Rectal smooth muscle tissue (tissue), 1 donor: Measurements from ENCODE around the gene NKAIN4.
"Not testable (repeated sequence)": the region's sequence is repeated elsewhere in the genome, so short reads cannot be mapped to it uniquely, and the experiment has no call there.

Experiments used
- H3K27ac ChIP-seq: one replicate; pipeline ENCODE4 v1.7.0; 2013; ENCODE audit warnings: low read depth, low read length, inconsistent platforms
- H3K27me3 ChIP-seq: one replicate; pipeline ENCODE4 v1.7.0; 2013; ENCODE audit warnings: low read length; ENCODE audit not compliant: control insufficient read depth, insufficient read depth
- H3K36me3 ChIP-seq: one replicate; pipeline ENCODE4 v1.7.0; 2013; ENCODE audit warnings: low read length; ENCODE audit not compliant: control insufficient read depth, insufficient read depth
- H3K4me1 ChIP-seq: one replicate; pipeline ENCODE4 v1.7.0; 2013; ENCODE audit warnings: low read length; ENCODE audit not compliant: control insufficient read depth, insufficient read depth
- H3K4me3 ChIP-seq: one replicate; pipeline ENCODE4 v1.7.0; 2013; ENCODE audit warnings: low read length
- H3K9ac ChIP-seq: one replicate; pipeline ENCODE4 v1.7.0; 2013; ENCODE audit warnings: low read length

Gene NKAIN4

DNA sequence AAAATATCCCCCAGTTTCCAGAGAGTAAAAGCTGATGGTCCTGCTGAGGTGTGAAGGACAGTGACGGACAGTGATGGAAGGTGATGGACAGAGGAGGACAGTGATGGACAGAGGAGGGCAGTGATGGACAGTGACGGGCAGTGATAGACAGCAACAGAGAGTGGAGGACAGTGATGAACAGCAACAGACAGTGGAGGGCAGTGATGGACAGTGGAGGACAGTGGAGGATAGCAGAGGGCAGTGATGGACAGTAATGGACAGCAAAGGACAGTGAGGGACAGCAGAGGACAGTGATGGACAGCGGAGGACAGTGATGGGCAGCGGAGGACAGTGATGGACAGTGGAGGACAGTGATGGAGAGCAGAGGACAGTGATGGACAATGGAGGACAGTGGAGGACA lies 2.7 kb upstream of the NKAIN4 start:
- Histone ChIP-seq H3K4me1 (no peaks in the 10 kb centered on the region), H3K27me3 (peaks cover 32% of the 10 kb centered on the region), H3K4me3 (no peak overlapping the region)

GRCh38 chr20:63255931-63256704 lies 1.9 kb upstream of the NKAIN4 start:
- Histone ChIP-seq H3K36me3 (no peaks in the 10 kb centered on the region), H3K9ac (no peak overlapping the region), H3K4me3 (no peak overlapping the region), H3K27me3 (peaks cover 33% of the 10 kb centered on the region), H3K27ac (no peak overlapping the region), H3K4me1 (no peaks in the 10 kb centered on the region)

More for the DNA sequence above, 2.7 kb upstream of the NKAIN4 start:
- H3K9ac ChIP-seq, result no peak overlapping the region
- H3K27ac ChIP-seq, result no peak overlapping the region
- no peaks in the 10 kb centered on the region for H3K36me3 ChIP-seq

DNA sequence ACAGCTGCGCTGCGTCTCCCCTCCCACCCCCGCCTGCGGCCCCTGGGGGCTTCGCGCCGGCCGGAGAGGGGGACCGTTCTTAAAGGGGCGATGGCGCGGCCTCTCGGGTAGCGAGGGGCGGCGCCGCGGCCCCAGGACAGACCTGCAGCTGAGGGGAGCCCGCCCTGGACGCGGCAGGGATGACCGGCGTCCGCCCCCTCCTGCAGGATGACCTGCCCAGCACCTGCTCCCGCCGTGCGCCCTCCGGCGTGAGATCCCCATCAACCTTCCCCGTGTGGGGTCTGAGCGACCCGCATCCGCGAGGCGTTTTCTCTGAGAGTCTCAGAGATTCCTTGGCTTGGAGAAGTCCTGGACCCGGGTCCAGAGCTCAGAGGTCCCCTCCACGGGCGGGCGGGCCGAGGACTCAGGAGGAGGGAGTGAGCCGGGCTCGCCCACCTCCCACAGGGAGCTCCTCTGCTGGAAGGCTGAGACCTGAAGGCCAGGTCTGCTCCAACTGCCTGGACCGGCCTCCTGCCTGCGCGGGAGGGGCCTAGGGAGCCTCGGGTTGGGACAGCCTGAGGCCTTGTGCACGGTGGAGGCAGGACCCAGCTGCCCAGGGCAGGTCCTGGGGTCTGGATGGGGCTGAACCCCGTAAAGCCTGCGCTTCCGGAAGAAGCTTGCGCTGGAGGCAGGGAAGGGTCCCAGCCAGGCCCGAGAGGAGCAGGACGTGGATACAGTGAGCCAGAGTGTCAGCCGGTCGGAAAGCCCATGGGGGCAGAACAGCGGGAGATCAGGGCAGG lies 532 bp upstream of the NKAIN4 start:
- H3K4me1 ChIP-seq, result no peaks in the 10 kb centered on the region
- H3K27ac ChIP-seq, result no peak overlapping the region
- H3K27me3 ChIP-seq, result peaks cover 33% of the 10 kb centered on the region
- H3K36me3 ChIP-seq, result no peaks in the 10 kb centered on the region
- H3K9ac ChIP-seq, result no peak overlapping the region
- no peak overlapping the region for H3K4me3 ChIP-seq

GRCh38 chr20:63253438-63254231 lies 628 bp downstream of the NKAIN4 start:
- Histone ChIP-seq H3K4me3 (peak overlapping the region; percentile 27), H3K4me1 (no peaks in the 10 kb centered on the region), H3K9ac (no peak overlapping the region), H3K36me3 (no peaks in the 10 kb centered on the region), H3K27me3 (peaks cover 33% of the 10 kb centered on the region), H3K27ac (no peak overlapping the region)

GRCh38 chr20:63253065-63253437 lies 1.2 kb downstream of the NKAIN4 start:
- Histone ChIP-seq H3K9ac (no peak overlapping the region), H3K27me3 (peaks cover 33% of the 10 kb centered on the region), H3K4me1 (no peaks in the 10 kb centered on the region), H3K4me3 (peak overlapping the region; percentile 27), H3K36me3 (no peaks in the 10 kb centered on the region), H3K27ac (no peak overlapping the region)

DNA sequence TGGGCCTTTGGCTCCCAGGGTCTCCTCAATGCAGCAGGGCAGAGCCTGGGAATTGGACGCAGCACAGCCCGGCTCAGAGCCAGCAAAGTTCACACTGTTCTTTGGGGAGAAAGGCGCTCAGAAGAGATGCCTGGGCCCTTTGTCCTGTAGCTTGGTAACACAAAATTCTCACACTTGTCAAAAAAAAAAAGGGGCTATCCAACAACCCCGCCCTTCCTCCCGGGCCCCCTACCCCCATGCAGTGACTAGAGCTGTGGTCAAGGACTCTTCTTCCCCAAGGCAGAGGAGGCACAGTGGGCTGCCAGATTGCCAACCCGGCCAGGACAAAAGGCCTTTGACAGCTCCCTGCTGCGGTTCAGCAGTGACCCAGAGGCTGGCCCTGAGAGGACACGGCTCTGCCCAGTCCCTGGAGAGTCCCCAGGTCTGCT lies 2.0 kb downstream of the NKAIN4 start:
- Histone ChIP-seq H3K27me3 (peaks cover 36% of the 10 kb centered on the region), H3K4me3 (no peak overlapping the region), H3K4me1 (no peaks in the 10 kb centered on the region), H3K27ac (no peak overlapping the region), H3K9ac (no peak overlapping the region), H3K36me3 (no peaks in the 10 kb centered on the region)

GRCh38 chr20:63251350-63251749 lies 2.9 kb downstream of the NKAIN4 start:
- not testable (repeated sequence) for H3K4me3 ChIP-seq, H3K4me1 ChIP-seq, H3K36me3 ChIP-seq, H3K27ac ChIP-seq, H3K9ac ChIP-seq
- H3K27me3 ChIP-seq, result peaks cover 31% of the 10 kb centered on the region

DNA sequence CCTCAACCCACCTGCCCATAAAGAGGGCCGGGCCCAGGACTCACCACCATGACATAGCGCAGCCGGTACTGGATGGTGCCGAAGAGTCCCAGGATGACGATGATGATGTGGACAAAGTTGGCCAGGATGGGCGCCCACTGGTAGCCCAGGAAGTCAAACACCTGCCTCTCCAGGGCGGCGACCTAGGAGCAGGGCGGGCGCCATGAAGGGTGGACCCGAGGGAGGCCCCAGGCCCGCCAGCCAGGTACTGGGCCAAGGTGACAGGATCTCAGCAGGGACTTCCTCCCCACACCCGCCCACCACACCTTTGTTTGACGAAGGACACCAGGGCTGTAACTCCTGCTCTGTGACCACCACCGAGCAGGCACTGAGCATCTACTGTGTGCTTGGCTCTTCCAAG lies 4.4 kb downstream of the NKAIN4 start:
- no peaks in the 10 kb centered on the region for H3K36me3 ChIP-seq
- H3K27ac ChIP-seq, result no peak overlapping the region
- H3K4me1 ChIP-seq, result no peaks in the 10 kb centered on the region
- H3K4me3 ChIP-seq, result no peak overlapping the region
- peaks cover 21% of the 10 kb centered on the region for H3K27me3 ChIP-seq
- no peak overlapping the region for H3K9ac ChIP-seq

DNA sequence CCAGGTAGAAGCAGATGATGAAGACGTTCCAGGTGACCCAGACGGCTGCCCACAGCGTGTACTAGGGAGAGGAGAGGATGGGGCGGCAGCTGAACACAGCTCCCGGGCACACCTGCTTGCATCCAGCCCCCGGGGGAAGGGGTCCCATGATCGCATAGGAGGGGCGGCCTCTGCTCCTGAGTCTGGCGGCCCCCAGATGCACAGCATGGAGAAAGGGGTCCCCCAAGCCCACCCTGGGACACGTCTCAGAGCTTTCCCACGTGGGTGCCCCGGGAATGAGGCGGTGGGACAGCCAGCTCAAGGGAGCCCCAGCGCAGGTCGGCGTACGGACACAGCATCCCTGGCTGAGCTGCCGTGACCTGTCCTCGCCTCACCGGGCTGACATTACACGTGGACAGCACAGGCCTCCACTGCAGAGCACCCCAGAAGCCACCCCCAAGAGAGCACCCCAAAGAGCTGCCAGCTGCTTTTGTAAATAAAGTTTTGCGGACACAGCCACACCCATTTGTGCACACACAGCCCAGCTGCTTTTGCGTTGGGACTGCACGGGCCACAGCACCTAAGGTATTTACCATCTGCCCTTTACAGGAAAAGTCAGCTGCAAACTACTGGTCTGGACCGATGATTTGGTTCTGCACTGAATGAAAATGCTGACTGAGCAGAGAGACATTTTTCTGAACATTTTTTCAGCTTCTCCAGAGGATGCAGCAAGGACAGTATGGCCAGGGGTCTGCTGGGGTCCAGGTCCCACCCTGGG lies 5.2 kb downstream of the NKAIN4 start:
- Histone ChIP-seq H3K27me3 (peaks cover 17% of the 10 kb centered on the region), H3K4me3 (no peak overlapping the region), H3K36me3 (no peaks in the 10 kb centered on the region), H3K4me1 (no peaks in the 10 kb centered on the region), H3K9ac (no peak overlapping the region), H3K27ac (no peak overlapping the region)

GRCh38 chr20:63247671-63248228 lies 6.5 kb downstream of the NKAIN4 start:
- H3K36me3 ChIP-seq, result no peaks in the 10 kb centered on the region
- H3K27me3 ChIP-seq, result peaks cover 11% of the 10 kb centered on the region
- H3K9ac ChIP-seq, result no peak overlapping the region
- H3K27ac ChIP-seq, result no peak overlapping the region
- H3K4me1 ChIP-seq, result no peaks in the 10 kb centered on the region
- H3K4me3 ChIP-seq, result no peak overlapping the region

DNA sequence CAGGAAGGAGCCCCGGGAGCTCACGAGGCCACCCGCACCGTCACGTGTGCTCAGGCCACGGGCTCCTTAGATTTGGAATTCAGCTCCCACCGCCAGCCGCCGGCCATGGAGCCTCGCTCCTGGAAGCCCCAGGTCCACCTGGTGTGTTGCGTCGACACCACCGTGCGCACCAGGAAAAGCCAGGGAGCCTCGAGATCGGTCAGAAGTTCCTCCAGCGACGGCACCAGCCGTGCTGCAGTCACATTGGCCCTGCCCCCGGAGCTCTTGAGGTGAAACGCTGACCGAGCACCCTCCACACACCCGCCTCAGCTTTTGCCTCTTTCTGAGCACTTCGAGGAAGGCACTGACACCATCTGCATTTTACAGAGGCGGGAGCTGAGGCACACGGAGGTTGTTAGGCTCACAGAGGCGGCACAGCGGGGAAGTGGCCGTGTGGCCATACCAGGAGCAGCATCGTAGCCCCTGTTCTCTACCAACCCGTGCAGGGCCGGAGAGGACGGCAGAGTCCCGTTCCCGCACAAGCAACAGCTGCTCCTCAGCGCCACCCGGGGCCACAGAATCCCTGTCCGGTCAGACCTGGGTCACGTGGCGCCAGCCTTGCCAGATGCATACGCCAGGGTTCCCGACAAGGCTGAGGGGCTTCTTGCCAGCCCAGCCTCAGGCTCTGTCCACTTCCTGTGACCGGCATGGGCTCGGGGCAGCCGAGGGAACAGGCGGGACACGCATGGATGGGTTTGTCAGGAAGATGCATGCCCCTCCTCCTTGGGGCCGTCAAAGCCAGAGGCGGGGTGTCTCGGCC lies 7.6 kb downstream of the NKAIN4 start:
- H3K36me3 ChIP-seq, result no peaks in the 10 kb centered on the region
- H3K9ac ChIP-seq, result no peak overlapping the region
- H3K4me1 ChIP-seq, result no peaks in the 10 kb centered on the region
- peaks cover 3% of the 10 kb centered on the region for H3K27me3 ChIP-seq
- no peak overlapping the region for H3K27ac ChIP-seq
- H3K4me3 ChIP-seq, result no peak overlapping the region
